NCI-H345 treated with DMSO at 0.1 percent for 48 hours (cell line): ENCODE data around the gene GUCY1A2.

Source experiments
- DNase-seq: peaks from one replicate; lab custom pipeline; 2025; ENCODE audit not compliant: unreplicated experiment; lab: John Stamatoyannopoulos, UW

The GUCY1A2 gene

DNA sequence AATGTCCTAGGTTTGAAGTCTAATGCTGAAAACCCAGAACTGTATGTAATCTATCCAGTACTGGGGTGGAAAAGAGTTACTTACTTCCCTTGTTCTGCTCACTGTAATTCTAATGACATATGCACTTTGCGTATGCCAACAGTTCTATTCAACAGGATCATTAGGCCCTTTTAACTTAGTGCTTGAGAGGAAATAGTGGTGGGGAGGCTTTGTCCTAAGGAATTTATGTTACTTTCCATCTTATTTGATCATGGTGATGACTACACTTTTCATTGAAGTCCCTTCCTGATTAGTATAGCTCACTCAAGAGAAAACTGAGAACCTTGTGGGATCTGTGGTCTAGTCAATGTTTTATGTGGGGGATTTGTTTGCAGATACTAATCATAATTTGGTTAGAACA is 348.2 kb downstream of the GUCY1A2 start:
- DNase-seq = no peak

DNA sequence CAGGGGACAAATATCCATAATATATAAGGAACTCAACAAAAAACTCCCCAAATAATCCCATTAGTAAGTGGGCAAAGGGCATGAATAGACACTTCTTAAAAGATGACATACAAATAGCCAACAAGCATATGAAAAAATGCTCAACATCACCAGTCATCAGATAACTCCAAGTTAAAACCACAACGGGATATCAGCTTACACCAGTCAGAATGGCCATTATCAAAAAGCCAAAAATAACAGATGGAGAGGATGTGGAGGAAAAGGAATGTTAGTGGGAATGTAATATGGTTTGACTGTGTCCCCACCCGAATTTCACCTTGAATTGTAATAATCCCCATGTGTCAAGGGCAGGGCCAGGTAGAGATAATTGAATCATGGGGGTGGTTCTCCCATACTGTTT is 350.1 kb downstream of the GUCY1A2 start:
- DNase-seq = no peak

DNA sequence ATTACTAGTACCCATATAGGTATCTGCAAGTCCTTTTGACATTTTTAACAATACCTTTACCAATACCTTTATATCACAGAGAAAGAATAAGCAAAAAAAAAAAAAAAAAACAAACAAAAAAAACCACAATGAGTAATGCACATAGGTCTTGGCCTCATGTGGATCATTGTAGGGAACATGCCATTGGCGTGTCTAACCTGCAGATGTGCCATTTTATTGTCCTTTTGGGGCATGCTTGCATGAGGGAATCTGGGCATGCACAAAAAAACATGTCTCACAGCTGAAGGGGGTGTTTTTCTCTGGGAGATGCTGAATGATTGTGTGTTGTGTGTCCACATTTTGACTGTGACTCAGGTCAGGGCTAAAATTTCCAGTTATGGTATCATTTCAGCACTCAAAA is 361.6 kb downstream of the GUCY1A2 start:
- DNase-seq = no peak

DNA sequence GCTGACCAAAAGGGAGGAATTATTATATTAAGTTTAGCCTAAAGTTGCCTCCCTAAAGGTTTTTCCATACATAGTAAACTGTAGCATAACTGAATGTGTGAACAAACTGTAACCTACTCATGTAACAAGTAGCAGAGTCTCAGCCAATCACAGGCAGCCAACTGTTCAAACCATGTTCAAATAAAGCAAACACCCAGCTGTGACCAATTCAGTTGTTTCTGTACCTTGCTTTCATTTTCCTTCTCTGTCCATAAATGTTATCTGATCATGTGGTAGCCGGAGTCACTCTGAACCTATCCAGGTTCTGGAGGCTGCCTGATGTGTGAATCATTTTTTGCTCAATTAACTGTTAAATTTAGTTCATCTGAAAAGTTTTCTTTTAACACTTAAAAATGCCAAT is 373.5 kb downstream of the GUCY1A2 start:
- no peak for DNase-seq

DNA sequence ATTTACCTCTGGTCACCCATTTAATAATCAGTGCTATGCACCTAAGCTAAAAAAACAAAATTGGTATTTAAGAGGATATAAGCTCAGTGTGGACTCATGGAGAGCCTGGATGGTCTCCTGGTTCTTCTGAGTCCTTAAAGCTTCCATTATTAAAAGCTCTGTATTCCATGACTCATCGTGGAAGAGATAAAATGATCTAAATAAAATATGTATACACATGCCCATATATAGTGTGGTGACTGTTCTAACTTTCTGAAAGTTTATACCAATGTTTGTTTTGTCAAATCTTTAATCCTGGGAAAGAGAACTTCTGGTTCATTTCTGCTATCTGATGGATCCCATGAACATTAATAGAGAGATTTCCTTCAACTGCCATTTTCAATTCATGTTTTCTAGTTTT is 375.9 kb downstream of the GUCY1A2 start:
- DNase-seq = no peak

DNA sequence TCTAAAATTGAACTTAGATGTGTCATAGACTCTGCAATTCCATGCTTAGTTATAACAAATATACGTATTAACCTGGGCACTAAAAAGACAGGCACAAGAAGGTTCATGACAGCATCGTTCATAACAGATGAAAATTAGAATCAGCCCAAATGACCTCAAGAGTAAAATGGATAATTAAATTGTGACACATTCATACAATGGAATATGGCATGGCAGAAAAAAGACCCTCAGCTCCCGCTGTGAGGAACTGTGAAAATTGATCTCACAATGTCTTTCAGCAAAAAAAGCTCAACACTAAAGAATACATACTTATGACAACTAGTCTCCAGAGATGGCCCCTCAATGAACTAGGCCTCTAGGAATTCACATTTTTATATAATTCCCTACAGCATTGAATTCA is 386.0 kb downstream of the GUCY1A2 start:
- DNase-seq = no peak

DNA sequence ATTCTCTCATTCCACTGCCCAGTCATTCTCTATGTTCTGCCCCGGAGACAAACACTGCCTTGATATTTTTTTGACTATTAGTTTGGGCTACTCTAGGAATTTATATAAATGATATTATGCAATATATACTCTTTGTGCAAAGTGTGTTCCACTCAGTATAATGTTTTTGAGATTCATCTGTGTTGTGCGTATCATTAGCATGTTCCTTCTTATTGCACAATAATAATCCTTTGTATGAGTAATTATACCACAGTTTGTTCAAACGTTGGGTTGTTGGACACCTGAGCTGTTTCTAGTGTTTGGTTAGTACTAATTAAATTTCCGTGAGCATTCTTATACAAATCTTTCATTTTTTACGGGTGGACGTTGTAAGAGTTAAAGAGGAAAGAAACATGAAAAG is 390.6 kb downstream of the GUCY1A2 start:
- no peak for DNase-seq

DNA sequence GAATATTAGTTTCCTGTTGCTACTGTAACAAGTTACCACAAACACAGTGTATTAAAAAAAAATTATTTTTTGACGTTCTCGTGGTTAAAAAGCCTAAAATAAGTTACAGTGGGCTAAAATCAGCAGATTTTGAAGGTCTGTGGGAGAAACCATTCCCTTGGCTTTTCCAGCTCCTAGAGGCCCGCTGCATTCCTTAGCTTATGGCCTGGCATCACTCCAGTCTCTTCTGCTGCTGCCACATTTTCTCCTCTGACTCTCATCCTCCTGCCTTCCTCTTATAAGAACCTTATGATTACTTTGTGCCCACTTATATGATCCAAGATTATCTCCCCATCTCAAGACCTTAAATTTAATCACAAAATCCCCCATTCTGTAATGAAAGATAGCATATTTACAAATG is 392.7 kb downstream of the GUCY1A2 start:
- DNase-seq = no peak

DNA sequence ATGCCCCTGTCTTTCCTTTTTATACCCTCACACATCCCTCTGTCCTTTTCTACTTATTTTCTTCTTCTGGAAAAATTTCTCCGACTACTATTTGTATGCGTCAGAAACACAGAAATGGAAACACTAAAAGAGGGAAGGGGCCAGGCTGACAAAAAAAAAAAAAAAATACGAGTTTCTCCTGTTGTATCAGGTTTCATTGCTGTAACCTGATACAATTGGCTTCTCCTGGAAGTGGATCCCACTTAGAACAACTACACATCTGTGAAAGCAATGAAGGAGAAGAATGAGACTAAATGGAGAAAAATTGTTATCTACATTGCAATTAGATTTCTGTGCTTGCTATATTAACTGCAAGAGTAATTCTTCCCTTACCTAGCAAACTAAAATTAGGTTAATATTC is 393.9 kb downstream of the GUCY1A2 start:
- DNase-seq = no peak
